ENCODE data around the gene CDC6.
A peak's percentile ranks its signal among the peaks of the same experiment; 100 is the strongest.

Gene CDC6

DNA sequence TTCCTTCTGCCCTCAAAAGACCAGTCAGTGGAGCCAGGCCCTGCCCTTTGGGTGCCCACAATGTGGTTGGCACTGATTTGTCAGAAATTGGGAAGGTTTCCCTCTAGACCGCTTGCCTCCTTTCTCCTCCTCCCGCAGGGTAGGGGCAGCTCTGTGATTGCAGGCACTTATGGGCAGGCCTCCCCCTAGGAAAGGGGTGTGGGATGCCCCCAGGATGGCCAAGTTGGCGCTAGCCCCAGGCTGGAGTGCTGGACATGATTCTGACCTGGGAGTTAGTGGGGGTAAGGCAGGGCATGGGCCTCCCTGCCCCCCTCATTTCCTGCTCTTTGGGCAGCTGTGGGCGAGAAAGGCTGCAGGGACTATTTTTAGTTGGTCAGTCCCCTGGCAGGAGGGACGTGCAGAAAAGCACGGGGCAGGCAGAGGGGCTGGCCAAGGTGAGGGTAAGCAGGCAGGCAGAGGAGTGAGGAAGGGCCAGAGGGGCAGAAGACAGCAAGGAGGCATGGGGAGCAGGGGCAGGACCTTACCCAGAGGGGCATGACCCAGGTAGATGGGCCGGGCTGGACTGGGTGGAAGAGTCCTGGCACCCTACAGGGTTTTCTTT is 24.6 kb downstream of the CDC6 start:
- DNase-seq: no peak

DNA sequence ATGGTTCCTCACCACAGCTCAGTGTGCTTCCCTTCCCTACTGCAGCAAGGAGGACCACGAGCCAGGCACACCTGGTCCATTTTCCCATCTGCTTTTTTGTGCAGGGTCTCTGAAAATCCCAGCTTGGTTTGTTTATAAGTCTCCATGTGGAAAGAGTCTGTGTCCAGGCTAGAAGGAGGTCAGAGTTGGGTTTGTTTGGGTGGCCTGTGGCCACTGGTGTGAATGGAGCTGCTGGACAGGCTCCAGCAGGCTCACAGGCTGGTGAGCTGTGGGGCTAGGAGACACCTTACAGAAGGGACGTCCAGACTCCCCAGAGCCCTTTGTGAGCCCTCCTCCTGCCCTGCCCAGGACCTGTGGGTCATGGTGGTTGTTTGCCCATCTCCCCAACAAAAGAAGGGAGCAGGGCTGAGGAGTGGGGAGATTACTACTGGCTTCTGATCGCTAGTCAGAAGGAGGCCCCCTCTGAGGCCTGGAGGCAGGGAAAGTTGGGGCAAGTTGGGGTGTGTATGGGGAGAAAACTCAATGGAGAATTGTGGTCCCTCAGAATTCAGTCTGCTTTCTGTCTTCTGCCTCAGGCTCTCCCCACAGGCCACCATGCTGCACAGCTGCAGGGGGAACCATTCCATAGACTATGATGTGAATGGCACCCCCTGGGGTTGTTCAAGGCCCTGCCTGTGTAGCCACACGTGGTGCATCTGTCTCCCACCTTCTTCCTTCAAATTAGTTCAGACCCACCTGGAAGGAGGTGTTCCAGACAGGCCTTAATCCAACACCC is 25.4 kb downstream of the CDC6 start:
- no peak for DNase-seq

DNA sequence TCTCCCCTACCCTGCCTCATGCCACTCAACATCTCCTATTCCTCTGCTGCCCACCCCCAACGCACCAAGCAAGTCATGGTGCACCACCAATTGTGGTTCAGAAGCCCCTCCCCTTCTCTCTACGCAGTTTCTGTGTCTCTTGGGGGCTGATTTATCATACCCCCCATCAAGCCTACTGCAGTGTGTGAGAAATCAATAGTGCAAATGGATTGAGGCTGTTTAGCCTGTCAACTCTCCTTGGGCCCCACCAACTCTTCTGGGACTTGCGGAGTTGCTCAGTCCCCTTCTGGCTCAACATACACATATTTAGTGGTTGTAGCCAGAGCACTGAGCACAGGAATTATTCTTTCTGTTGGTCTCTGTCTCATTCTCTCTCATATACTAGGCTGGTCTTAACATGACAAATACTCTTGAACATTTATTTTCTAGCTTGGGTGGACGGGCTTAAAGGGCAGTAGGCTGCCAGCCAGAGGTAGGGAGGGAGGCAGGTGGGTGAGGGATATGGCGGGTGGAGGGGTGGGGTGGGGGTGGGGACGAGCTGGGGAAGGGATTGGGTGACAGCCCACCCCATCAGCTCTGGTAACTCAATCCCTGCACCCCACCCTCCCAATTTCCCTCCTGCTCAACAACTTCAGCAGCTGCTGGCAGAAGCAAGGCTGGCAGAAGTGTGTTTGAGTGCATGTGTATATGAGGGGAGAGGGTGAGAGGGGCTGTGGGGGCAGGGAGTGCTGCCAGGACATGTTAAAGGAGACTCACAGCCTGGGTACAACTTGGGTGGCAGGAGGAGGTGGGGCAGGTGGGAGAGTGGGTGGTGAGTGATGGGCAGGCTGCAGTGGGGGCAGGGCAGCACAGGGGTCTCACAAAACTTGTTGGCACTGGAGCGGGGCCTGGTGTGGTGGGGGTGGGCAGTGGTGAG is 26.2 kb downstream of the CDC6 start:
- DNase-seq: no peak

DNA sequence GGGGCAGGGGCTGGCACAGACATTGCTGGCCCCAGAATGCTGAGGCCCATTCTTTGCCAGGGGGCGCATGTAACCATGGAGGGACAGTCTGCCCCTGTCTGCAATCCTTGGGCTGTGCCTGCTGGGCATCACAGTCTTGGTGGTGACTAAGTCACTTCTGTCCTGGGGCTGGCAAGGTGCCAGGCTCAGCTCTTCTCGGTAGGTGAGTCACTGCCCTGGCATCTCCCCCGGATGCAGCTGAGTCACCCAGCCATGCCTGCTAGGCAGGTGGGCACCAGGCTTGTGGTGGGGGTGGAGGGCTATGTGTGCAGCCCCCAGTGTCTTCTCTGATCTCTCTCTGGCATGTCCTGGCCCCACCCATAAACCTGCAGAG is 26.9 kb downstream of the CDC6 start:
- DNase-seq: peak; percentile 52 to 91 (median 79)

DNA sequence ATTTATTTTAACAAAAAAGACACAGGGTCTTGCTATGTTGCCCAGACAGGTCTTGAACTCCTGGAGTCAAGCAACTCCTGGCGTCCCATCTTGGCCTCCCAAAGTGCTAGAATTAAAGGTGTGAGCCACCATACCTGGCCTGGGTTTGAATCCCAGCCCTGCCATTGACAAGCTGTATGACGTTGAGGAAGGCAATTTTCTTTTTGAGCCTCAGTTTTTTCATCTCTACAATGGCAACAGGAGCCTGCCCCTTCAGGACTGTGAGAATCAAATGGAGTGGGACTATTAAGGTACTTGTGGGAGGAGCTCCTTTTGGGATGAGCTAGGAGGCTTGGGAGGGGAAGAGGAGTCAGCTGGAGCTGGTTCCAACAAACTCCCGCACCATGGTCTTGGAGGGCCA is 27.5 kb downstream of the CDC6 start:
- no peak for DNase-seq

DNA sequence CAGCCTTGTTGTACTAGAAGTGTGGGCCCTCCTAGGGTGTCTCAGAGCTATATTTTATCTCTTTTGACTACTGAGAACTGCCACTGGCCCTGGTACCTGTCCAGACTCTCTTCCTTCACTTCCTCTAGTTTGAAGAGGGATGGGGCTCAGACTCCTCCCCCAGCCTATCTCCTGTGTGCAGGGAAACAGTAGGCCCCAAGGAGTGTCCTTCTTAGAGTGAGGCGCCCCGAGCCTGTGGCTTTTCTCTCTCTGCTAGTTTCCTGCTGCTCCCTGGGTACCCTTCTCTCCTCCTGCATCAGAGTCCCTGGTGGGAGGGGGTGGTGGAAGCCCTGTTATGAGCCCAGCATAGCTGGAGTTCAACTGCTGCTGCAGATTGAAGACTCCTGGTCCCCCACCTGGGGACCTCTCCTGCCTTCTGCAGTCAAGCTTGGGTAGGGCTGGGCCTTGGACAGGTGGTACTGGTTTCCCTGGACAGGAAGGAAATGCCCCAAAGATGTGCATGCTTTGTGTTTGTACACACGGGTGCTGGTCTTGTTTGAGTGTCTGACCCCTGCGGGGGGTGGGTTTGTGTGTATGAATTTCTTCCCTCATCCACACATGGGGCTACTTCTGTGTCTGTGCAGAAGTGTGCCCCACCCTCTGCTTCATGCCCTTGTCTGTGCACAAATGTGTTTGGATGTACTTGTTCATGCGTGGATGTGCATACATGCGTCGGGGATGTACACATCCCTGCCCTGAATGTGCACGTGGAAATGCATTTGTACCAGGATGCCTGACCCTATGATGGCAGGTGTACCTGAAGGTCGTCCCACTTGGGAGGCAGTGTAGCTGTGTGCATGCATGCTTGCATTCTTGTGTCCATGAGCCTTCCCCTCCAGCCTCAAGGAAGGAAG is 28.2 kb downstream of the CDC6 start:
- peak in 1 of 5 experiments; percentile 27 for DNase-seq

DNA sequence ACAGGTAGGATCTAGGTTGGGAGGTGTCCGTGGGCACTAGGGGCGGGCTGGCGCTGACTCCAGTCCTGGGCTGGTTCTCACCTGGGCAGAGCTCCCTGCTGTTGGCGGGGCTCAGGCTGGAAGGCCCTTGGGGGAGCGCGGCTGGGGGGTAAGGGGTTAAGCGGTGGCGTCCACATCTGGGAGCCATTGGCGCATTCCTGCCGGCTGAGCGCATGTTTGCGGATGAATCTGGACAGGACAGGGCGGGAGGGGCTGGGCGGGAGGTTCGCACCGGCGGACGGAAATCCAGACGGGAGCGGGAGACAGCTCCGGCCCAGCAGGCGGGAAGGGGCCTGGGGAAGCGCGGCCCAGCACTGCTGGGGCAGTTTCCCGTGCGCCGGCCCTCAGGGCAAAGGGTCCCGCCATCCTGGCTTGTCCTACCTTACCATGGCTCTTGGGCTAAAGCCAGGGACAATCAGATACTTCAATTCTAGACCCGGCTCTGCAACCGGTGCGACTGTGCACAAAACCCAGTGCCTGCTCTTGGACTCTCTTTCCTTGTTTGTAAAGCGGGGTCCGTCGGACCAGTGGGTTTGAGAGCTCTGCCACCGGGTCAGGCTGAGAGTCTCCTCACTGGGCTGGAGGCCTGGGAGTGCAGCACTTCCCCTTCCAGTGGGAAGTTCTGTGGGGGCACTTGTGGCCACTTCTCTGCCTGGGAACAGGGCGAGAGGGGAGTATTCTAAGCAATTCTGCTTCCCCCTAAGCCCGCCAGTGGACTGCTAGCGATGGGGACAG is 29.1 kb downstream of the CDC6 start:
- DNase-seq: no peak

DNA sequence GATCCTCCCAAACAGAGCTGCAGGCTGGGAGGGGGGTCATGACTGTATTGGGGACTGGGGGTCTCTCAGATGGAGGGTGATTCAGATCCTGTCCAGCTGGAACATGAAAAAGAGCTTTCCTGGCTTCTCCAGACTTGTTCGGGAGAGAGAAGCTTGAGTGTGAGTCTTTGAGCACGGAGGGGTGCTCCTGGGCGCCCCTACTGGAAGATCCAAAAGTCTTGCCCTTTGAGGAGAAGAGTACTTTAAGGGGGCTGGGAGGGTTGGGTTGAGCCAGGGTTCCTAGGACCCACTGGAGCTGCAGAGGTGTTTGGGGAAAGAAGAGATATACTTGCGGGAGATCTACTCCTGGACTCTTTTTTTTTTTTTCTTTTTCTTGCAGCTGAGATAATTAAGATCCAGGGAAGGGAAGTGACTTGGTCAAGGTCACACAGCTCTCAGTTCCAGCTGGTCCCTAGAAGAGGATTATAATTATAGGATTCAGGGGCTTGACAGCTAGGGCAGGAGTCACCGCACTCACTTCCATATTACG is 29.7 kb downstream of the CDC6 start:
- DNase-seq: peak in 2 of 5 experiments; percentile 46 to 59

DNA sequence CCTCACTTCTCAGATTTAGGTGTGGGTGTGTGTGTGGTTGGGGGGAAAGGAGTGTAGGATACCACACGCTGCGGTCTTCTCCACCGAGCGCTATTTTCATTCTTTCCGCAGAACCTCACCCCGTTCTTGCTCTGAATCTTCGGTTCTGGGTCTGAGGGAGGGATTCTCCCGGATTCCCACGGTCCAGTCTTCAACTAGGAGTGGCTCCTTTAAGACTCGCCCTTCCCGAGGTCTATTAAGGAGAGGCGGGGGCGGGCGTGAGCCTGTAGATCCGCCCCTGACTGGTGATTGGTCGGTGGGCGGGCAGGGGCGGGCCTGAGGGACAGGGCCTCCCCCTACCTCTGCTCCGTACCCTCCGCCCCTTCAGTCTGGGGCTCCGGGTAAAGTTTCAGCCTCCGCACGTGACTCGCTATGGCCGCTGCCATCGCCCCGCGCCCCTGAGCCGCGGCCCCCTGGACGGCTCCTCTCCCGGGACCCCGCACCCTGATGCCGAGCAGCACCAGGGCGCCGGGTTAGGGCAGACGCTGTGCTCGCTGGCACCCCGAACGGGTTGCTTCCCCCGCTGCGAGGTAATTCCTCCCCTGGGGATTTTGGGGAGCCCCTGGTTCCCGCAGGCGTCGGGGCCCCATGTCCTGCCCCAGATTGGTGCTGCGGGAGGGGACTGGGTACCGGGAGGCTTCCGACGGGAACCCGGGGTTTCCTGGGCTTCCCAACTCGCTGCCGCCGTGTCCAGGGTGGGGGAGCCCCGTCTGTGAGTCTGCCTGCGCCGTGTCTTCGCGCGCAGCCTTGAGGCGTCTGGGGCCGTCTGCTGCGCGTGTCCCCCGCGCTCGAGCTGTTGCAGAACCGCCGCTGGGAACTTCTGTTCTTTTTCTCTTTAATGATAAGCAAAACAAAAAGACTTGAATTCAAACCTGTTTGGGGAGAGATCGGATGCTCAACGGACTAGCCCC is 30.5 kb downstream of the CDC6 start:
- peak; percentile 85 to 95 (median 87) for DNase-seq

DNA sequence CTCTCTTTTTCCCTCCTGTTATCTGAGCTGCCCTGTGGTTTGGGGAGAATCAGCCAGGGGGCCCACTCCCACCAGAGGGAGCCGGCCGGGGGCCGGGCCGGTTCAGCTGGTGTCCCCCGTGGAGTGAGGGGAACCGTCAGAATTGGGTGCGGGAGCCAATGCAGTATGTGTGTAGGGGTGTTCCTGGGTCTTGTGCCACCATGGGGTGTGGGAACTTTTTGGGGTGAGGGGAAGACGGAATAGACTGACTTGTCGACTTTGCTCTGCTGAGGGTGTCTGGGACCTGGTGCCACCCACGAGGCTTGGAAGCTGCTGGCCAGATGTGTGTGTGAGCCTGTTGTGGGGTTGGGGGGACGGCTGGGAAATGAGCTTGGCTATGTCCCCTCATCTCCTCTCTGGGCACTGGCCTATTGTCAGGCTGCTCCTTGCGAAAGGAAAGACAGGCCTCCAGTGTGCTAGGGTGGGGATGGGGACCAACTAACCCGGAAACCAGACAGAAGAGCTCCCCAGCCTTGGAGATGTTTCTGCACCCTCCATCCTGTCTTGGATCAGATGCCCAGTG is 31.2 kb downstream of the CDC6 start:
- DNase-seq: peak in 2 of 5 experiments; percentile 36 to 44

DNA sequence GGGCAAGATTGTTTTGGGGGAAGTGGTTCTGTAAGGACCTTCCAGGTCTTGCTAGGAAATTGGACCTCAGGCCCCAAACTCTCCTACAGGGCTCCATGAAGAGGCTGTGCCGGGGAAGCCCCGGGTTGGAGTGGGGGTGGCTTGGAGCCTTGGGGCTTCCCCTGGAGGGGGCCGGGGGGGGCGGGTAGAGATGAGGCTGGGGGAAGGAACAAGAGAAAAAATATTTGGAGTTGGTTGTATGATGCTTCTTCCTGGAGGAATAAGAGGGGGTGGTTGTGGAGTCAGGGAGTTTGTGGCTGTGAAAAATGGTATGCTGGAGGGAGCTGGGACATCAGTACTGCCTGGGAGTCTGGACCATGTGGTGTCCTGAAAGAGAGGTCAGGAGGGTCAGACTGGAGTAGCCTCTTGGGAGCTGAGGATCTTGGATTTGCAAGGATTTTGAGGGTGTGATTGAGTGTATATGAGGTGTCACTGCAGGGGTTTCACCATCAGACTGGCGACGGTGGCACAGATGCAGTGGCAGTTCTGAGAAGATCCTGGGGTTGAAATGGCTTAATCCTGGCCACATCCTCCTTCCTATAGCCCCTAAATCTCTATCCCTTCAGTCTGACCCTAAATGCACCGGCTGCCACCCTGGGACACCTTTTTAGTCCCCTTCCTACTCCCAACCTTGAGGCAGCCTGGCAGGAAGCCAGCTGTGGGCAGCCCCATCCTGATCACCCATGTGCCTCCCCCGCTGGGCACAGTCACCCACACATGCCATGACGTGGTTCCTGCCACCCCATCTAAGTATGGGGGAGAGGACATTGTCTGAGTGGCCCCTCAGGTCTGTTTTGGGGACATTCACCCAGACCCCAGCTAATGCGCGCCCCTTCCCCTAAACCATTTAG is 32.2 kb downstream of the CDC6 start:
- peak; percentile 64 to 90 (median 84) for DNase-seq

DNA sequence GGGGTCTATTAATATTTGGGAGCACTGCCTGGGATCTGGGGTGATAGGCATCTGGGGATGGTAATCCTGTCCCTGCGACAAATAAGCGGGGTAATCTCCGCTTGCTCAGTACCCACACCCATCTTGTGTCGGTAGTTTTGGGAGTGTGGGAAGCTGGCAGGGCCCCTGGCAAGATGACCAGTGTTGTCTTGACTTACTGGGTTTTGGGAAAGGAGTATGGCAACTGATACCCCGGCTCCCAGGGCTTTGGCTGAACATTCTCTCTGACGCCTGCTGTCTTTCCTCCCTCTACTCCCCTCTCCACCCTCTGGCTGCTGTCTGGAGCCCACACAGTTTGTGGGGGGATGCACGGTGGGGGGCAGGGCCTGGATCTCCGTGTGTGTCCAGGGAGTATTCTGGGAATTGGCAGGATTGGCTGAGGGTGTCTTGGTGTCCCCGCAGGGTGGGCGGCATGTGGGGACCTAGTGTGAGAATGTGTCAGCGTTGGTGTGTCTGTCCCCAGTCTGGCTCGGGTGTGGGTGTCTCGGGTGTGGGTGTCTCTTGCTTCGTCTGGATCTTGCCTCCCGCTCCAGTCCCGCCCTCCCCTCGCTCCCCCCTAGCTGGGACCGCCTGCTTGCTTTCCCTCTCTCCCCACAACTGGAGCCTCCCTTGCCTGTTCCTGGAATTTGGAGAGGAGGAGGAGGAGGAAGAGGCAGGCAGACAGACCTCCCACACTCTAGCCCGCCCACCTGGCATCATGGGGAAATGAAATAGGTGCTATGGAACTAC is 33.3 kb downstream of the CDC6 start:
- peak in 3 of 5 experiments; percentile 51 to 78 (median 71) for DNase-seq

DNA sequence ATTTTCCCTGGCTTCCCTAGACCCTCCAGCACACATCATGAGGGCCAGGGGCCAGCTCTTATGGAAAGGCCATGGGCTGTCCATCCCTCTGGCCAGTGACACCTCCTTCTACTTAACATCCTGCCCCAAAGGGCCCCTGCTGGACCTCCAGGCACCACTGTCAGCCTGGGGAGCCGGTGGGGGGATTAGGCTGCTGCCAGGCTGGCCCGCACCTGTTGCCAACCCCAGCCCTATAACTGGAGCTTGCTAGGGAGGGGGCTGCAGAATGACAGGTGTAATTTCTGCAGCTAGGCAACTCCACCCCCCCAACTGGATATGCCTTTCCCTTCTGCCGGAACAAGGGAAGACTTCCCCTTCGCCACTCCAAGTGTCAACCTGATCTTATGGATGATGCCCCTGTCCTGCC is 33.8 kb downstream of the CDC6 start:
- peak in 1 of 5 experiments; percentile 23 for DNase-seq

DNA sequence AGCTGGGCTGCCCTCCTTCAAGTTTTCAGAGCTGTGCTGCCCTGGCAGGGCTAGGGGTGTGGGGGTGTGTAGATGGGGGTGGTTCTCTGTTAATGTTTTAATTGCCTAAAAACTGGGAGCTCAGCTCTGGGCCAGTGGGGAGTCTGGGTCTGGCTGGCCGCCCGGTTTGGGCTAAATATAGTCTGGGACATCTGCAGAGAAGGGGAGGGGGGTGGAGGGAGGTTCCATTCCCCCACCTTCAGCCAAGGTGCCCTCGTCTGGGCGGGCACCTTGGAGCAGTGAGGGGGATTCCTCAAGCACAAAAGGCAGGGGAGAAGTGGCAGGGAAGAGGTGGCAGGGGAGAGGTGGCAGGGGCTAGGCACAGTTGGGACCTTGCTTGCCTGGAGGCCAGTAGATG is 34.3 kb downstream of the CDC6 start:
- no peak for DNase-seq

DNA sequence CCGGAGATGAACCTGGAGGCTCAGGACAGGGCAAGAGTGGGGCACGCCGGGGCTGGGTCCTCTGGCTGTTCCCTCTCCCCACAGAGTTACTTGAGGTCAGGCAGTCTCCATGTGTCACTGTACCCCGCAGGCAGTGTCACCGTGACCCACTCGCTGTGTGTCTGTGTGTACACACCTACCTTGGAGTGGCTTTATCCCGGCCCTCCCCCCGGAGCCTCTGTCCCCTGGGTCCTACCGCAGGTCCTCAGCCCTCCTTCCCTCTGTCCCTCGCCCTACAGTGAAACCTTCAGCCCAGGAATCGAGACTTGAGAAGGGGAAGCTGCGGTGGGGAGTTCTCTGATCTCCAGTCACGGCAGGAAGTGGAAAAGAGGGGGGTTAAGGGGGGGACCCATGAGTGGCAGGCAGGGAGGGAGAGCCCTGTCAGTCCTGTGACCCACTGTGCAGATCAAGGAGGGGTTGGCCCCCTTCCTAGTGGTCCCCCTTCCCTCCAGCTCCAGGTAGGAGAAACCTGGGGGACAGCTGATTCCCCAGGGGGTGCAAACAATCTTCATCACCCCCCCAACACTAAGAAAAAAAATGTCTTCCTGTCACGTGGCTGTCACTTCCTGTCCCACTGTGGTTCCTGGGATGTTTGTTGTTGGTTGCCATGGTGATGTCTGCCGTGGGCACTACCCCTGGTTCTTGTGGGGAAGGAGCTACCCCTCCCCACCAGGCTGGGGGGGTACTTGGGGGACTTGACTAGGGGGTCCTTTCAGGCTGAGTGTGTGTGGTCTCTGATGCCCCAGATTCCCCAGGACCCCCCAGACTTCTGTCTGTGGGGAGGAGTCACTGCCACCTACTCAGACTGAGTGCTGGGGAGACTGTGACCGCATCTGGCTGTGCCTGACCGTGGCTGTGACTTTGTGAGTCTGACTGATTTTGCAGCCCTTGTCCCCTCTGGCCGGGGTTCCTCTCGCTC is 35.0 kb downstream of the CDC6 start:
- peak; percentile 64 to 98 (median 86) for DNase-seq
